CD4-positive, alpha-beta T cell treated with Interleukin-4 for 1 hour (primary cell): ENCODE results near the gene GLI3.

Experiments
- DNase-seq, 2 donors: peaks; one replicate each; pipeline ENCODE4 v3.0.0-alpha.2; 2020 to 2022

The GLI3 gene

GRCh38 chr7:42099470-42100155 lies 137.4 kb downstream of the GLI3 start:
- DNase-seq = no peak

DNA sequence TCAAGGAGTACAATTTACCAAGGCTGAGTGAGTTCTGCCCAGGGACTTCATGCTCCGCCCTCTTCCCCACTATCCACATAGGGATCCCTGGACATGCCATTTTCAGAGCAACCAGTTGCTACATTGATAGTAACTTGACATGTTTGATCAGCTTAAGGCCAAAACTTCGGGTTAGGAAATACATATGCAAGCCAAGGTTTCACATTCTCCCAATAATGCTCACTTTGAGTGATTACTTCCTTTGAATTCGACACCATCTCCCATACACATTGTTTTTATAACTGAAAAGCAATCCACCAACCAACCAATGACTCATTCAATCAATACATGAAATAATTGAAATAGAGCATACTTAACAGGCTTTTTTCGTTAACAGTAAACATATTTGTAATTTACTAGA lies 137.9 kb downstream of the GLI3 start:
- DNase-seq = no peak

- no peak for DNase-seq
Measured at GRCh38 chr7:42097752-42098151, 139.3 kb downstream of the GLI3 start.

- no peak for DNase-seq
Measured at GRCh38 chr7:42096681-42097561, 140.1 kb downstream of the GLI3 start.

GRCh38 chr7:42096268-42096667 lies 140.7 kb downstream of the GLI3 start:
- DNase-seq = no peak

- DNase-seq = no peak
Measured at GRCh38 chr7:42095791-42096190, 141.2 kb downstream of the GLI3 start.

DNA sequence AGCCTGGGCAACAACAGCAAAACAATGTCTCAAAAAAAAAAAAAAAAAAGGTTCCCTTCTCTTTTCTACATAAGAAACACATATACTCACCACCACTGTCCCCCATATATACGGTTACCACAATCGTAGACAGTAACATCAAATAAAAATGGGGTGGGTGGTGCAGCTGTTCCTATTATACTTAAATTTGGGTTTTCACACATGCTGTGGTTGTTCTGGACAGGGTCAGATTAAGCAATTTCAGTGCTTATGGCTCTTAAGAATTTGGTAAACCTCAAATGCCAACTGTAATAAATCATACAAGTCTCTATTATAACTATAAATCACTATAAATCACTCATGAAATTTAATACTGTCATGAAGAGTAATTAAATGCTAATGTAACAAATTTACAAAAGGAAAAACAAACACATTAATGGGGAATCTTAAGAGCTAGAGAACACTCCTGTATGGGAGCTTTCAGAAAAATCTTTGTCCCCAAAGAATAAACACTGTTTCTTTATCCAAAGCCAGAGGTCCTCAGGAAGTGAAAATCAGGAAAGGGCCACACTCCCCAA lies 143.6 kb downstream of the GLI3 start:
- no peak for DNase-seq

DNA sequence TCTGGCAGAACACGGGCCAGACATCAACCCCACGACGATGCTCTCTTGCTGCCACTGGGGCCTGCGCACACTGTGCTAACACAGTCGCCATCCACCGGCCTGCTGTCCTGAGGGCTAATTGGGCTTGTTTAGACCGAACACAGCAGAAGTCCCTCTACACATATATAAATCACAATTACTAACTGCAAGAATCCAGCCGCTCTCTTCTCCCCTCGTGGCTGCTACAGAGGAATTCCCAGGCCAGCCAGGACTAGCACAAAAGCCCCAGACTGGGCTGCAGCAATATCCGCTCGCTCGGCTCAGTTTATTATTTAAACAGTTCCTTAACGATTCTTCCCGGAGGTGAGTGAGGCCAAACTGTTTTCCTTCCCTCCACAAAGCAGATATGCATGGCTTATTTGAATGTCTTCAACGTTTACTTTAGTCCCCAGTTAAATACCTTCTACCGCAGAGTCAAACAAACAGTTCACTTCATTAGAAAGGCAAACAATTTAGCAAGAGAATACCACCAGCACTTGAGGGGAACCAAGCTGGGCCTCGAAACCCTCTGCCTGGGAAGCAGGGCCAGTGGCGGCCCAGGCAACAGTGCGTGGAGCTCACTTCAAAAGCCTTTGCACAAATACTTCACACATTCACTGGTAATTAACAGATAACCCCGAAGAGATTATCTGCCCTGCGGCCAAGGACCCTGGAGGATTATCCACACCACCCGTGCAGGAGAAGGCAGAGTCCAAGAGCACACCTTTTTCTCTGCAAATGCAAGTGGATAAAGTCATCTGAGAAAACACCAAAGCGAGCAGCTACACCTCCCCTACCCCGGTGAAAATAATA lies 145.3 kb downstream of the GLI3 start:
- no peak for DNase-seq

GRCh38 chr7:42090806-42091205 lies 146.2 kb downstream of the GLI3 start:
- DNase-seq = no peak

GRCh38 chr7:42090056-42090455 lies 147.0 kb downstream of the GLI3 start:
- DNase-seq = no peak

- no peak for DNase-seq
Measured at GRCh38 chr7:42087616-42088015, 149.4 kb downstream of the GLI3 start.

DNA sequence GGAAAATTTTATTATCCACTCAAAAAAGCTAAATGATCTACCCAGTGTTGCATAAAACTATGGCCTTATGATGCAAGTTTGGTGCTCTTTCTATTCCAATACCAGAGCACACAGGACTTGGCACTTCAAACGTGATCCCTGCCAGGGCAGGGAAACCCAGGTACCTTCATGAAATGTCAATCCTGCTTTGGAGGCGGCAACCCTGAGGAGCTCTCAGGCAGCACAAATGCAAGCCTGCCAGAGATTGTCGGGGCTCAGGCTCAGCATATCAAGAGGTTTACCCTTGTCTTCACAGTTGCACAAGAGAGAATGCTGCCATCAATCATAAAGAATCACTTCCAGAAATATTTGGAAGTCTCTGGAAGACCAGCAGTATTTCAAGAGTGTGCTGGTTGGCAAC lies 151.5 kb downstream of the GLI3 start:
- DNase-seq = no peak

DNA sequence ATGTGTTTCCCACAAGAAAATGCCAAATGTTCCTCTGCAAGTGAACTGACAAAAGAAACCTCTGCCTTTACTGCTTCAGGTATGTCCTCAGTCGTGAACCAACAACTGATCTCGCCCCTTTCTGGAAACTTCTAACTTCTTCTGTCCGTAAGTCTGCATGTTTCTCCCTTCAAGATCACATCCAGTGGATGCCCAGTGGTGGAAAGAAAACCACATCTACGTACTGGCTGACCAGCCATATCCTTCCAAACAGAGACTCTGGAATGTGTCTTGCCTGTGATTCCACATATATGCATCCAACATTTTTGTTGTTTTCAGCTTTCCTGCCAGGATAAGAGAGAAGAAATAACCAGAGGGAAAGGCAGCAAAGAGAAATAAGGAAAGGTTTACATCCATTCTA lies 152.7 kb downstream of the GLI3 start:
- DNase-seq = no peak

- DNase-seq = no peak
Measured at GRCh38 chr7:42083284-42083683, 153.7 kb downstream of the GLI3 start.

DNA sequence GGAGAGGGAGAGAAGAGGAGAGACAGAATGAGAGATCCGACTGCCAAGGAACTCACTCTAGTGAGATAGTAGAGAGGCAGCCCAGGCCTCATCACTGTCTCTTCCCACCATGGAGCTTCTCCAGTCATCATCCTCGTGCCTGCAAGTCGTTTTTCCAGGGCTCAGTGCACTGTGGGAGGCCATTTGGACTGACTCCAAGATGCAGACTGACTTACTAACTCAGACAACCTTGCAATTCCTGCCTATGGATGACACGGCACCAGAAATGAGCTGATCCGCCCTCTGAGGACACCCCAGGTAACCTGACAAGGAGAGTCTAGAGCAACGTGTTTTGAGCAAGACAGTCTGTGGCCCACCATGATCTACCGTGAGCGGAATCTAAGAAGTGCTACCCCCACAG lies 154.9 kb downstream of the GLI3 start:
- DNase-seq = no peak

GRCh38 chr7:42081671-42082070 lies 155.3 kb downstream of the GLI3 start:
- no peak for DNase-seq

GRCh38 chr7:42080841-42081586 lies 156.0 kb downstream of the GLI3 start:
- DNase-seq = no peak

GRCh38 chr7:42077271-42078135 lies 159.5 kb downstream of the GLI3 start:
- no peak for DNase-seq

DNA sequence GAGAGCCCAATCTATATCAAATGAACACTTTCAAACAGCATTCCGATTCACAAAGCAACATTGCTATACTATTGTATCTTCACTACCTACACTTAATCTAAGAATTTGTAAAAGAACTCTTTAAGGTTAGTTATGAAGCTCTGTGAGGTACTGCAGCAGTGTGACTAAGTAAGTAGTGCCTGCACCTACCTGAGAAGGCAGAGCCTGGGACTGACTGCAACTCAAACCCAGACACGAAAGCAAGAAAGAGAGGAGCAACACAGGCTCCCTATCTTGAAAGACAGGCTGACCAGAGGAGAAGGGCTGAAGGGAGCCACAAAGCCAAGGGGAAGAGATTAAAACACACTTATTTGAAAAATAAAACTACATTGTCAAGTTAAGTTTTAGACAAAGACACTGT lies 160.1 kb downstream of the GLI3 start:
- DNase-seq = no peak

DNA sequence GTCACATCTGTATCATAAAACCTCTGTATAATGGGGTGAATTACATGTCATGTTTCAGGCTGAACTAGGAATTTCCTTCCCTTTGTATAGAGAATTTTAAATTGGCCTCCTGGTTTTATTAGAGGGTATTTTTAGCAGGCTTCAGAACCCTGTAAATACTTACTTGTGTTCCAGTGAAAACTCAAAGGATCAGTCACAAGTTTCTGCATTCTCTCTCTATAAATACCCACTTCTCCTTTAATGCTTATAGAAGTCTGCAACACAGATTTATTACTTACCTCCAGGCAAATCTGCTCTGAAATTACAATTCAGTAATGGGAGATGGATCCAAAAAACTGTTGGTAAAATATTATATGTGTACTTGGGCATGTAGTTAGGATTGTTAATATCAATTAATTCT lies 161.6 kb downstream of the GLI3 start:
- DNase-seq = no peak

DNA sequence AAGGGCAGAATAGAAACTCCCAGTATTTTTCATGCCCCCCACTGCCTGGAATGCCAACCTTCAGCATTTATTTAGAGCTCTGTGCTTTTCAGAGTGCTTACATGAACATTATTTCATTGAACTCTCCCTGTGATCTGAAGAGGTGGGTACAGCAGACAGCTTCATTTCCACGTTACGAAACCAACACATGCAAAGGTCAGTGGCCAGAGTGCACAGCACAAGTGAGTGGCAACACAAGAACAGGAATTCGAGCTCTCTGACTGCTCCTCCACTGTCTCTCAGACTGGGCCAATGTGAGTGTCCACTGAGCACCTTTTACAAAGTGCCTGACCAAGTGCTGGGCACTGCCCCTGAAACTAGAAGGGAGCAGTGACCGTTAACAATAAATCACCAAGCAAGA lies 162.9 kb downstream of the GLI3 start:
- no peak for DNase-seq
